ENCODE results near the gene SLC5A4. TPM values are rescaled to one million over a fixed set of nuclear protein-coding genes. Genes with fewer than 3 reads are reported as not detected.

The SLC5A4 gene
- total RNA-seq, 3 donors from 2014 or later (not counting 1 experiment from before 2014, with no cell fraction given) = not detected

GRCh38 chr22:32245042-32245441, 10.1 kb downstream of the SLC5A4 start:
- H3K36me3 Mint-ChIP-seq = no peaks in the 10 kb centered on the region
- no peak for TF ChIP-seq CTCF (IDR thresholded peaks at IDR 0.05)
- 89% methylated on average over 3 of the region's 3 CpGs for WGBS (ENCODE audit: insufficient coverage)
- H3K36me3 ChIP-seq (ENCODE audit: control insufficient read depth, insufficient read depth, low read length) = no peaks in the 10 kb centered on the region
- H3K4me3 ChIP-seq (ENCODE audit: low read length) = no peak overlapping the region
- intact Hi-C loops (cut with micrococcal nuclease) = no loop called here
- H3K27me3 Mint-ChIP-seq (ENCODE audit: low read depth in 2 of 2) = peaks cover 25 to 41% of the 10 kb centered on the region in 2 donors
- DNase-seq (no peak), ATAC-seq (no peak)
- no peaks in the 10 kb centered on the region for H3K27me3 ChIP-seq (ENCODE audit: control insufficient read depth, insufficient read depth, low read length)
- no peak overlapping the region for H3K4me3 Mint-ChIP-seq
- H3K4me1 ChIP-seq (ENCODE audit: control insufficient read depth, insufficient read depth, low read length) = no peaks in the 10 kb centered on the region
- no peaks in the 10 kb centered on the region for H3K9me3 ChIP-seq (ENCODE audit: control insufficient read depth, insufficient read depth, low read length)
- H3K9me3 Mint-ChIP-seq = no peaks in the 10 kb centered on the region
- H3K27ac Mint-ChIP-seq = no peak overlapping the region
- no peak overlapping the region for H3K27ac ChIP-seq (ENCODE audit: low read length)
- no peaks in the 10 kb centered on the region for H3K4me1 Mint-ChIP-seq

- DNase-seq (no peak), ATAC-seq (no peak)
- Histone ChIP-seq H3K4me1 (ENCODE audit: control insufficient read depth, insufficient read depth, low read length) (no peaks in the 10 kb centered on the region), H3K9me3 (ENCODE audit: control insufficient read depth, insufficient read depth, low read length) (no peaks in the 10 kb centered on the region), H3K36me3 (ENCODE audit: control insufficient read depth, insufficient read depth, low read length) (no peaks in the 10 kb centered on the region), H3K27ac (ENCODE audit: low read length) (no peak overlapping the region), H3K27me3 (ENCODE audit: control insufficient read depth, insufficient read depth, low read length) (no peaks in the 10 kb centered on the region), H3K4me3 (ENCODE audit: low read length) (no peak overlapping the region)
- Mint-ChIP-seq H3K4me1 (no peaks in the 10 kb centered on the region), H3K27me3 (ENCODE audit: low read depth in 2 of 2) (peaks cover 22 to 36% of the 10 kb centered on the region in 2 donors), H3K4me3 (no peak overlapping the region), H3K9me3 (no peaks in the 10 kb centered on the region), H3K27ac (no peak overlapping the region), H3K36me3 (no peaks in the 10 kb centered on the region)
- WGBS (ENCODE audit: insufficient coverage) = 94% methylated on average over 1 of the region's 1 CpG
- no peak for TF ChIP-seq CTCF (IDR thresholded peaks at IDR 0.05)
- intact Hi-C loops (cut with micrococcal nuclease) = no loop called here
Observed at GRCh38 chr22:32244547-32244946, 10.6 kb downstream of the SLC5A4 start.

DNA sequence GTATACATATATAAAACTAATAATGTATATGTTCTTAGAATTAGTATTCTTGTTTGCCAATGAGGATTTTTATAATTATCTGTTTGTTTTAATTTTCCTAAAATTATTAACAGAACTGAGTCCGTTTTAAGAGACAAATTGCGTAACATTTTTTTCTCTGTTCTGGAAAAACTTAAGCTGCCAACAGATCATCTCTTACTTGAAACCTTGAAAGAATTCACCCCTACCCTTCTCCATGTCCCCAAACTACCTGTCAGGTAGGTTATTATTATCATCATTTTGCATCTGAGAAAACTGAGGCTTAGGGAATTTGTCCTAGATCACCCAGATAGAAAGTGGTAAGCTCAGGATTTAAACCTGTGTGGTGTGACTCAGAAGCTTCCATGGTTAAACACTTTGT, 14.7 kb downstream of the SLC5A4 start:
- Mint-ChIP-seq H3K4me3 (no peak overlapping the region), H3K27ac (no peak overlapping the region), H3K27me3 (ENCODE audit: low read depth in 2 of 2) (peaks cover 32 to 36% of the 10 kb centered on the region in 2 donors), H3K9me3 (no peaks in the 10 kb centered on the region), H3K36me3 (no peaks in the 10 kb centered on the region), H3K4me1 (no peaks in the 10 kb centered on the region)
- H3K27me3 ChIP-seq (ENCODE audit: control insufficient read depth, insufficient read depth, low read length) = no peaks in the 10 kb centered on the region
- no peak for TF ChIP-seq CTCF (IDR thresholded peaks at IDR 0.05)
- H3K36me3 ChIP-seq (ENCODE audit: control insufficient read depth, insufficient read depth, low read length) = no peaks in the 10 kb centered on the region
- no peaks in the 10 kb centered on the region for H3K4me1 ChIP-seq (ENCODE audit: control insufficient read depth, insufficient read depth, low read length)
- 64% methylated on average over 2 of the region's 2 CpGs for WGBS (ENCODE audit: insufficient coverage)
- ATAC-seq = no peak
- H3K27ac ChIP-seq (ENCODE audit: low read length) = no peak overlapping the region
- intact Hi-C loops (cut with micrococcal nuclease) = no loop called here
- no peak for DNase-seq
- no peaks in the 10 kb centered on the region for H3K9me3 ChIP-seq (ENCODE audit: control insufficient read depth, insufficient read depth, low read length)
- H3K4me3 ChIP-seq (ENCODE audit: low read length) = no peak overlapping the region

DNA sequence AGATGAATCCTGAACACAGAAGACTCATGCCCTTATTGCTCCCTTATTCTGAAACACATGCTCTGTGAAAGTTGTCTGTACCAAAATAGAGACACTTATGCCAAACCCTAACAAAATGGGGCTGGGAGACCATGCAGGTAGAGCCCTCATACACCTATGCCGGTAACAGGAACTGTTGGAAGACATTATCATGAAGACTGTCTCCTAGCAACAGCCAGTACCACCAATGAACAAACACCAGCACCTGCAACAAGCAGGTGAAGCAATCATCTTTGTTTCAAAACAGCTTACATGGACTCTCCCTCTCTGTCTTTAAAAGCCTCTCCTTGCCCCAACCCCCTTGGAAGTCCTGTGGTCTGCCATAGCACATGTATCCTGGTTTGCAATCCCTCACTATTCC, 17.2 kb downstream of the SLC5A4 start:
- Mint-ChIP-seq H3K27me3 (ENCODE audit: low read depth in 2 of 2) (peaks cover 42 to 54% of the 10 kb centered on the region in 2 donors), H3K27ac (no peak overlapping the region), H3K4me3 (no peak overlapping the region), H3K4me1 (no peaks in the 10 kb centered on the region), H3K36me3 (no peaks in the 10 kb centered on the region), H3K9me3 (no peaks in the 10 kb centered on the region)
- 76% methylated on average over 1 of the region's 1 CpG for WGBS (ENCODE audit: insufficient coverage)
- Histone ChIP-seq H3K27me3 (ENCODE audit: control insufficient read depth, insufficient read depth, low read length) (no peaks in the 10 kb centered on the region), H3K4me1 (ENCODE audit: control insufficient read depth, insufficient read depth, low read length) (no peaks in the 10 kb centered on the region), H3K27ac (ENCODE audit: low read length) (no peak overlapping the region), H3K9me3 (ENCODE audit: control insufficient read depth, insufficient read depth, low read length) (no peaks in the 10 kb centered on the region), H3K36me3 (ENCODE audit: control insufficient read depth, insufficient read depth, low read length) (no peaks in the 10 kb centered on the region), H3K4me3 (ENCODE audit: low read length) (no peak overlapping the region)
- ATAC-seq = no peak
- TF ChIP-seq CTCF (IDR thresholded peaks at IDR 0.05) = no peak
- intact Hi-C loops (cut with micrococcal nuclease) = no loop called here
- DNase-seq = no peak

Measured in natural killer cell (primary cell).